Measurements from ENCODE around the gene RNASE2.

RNASE2 gene

GRCh38 chr14:20989471-20989786 is 34.1 kb downstream of the RNASE2 start:
- no peak for TF ChIP-seq CTCF (IDR thresholded peaks at IDR 0.05; ENCODE audit: low read depth, low read length, missing control alignments)
- H3K4me3 ChIP-seq (ENCODE audit: low read depth, low read length) = peak overlapping the region; percentile 42; the same call in 1 of the 2 replicates
- DNase-seq (ENCODE audit: low read depth) = no peak

- peak; percentile 42 for TF ChIP-seq CTCF (IDR thresholded peaks at IDR 0.05; ENCODE audit: low read depth, low read length, missing control alignments)
- peak; percentile 96 for DNase-seq (ENCODE audit: low read depth)
- H3K4me3 ChIP-seq (ENCODE audit: low read depth, low read length) = peak within 1 kb of the TSS; percentile 97
Measured at GRCh38 chr14:20989787-20990600, 34.7 kb downstream of the RNASE2 start, which contains the start of gene METTL17. TSS of gene METTL17 (plus strand) at chr14:20989980. CDS start at chr14:20990003, 23 bp downstream.

GRCh38 chr14:20996521-20996920 is 41.2 kb downstream of the RNASE2 start:
- TF ChIP-seq CTCF (IDR thresholded peaks at IDR 0.05; ENCODE audit: low read depth, low read length, missing control alignments) = no peak
- no peak for DNase-seq (ENCODE audit: low read depth)
- no peak overlapping the region for H3K4me3 ChIP-seq (ENCODE audit: low read depth, low read length)

- no peak overlapping the region for H3K4me3 ChIP-seq (ENCODE audit: low read depth, low read length)
- TF ChIP-seq CTCF (IDR thresholded peaks at IDR 0.05; ENCODE audit: low read depth, low read length, missing control alignments) = no peak
- DNase-seq (ENCODE audit: low read depth) = no peak
Measured at GRCh38 chr14:20997115-20997514, 41.8 kb downstream of the RNASE2 start.

GRCh38 chr14:20997564-20997963 is 42.3 kb downstream of the RNASE2 start:
- H3K4me3 ChIP-seq (ENCODE audit: low read depth, low read length) = no peak overlapping the region
- TF ChIP-seq CTCF (IDR thresholded peaks at IDR 0.05; ENCODE audit: low read depth, low read length, missing control alignments) = no peak
- no peak for DNase-seq (ENCODE audit: low read depth)

- no peak for TF ChIP-seq CTCF (IDR thresholded peaks at IDR 0.05; ENCODE audit: low read depth, low read length, missing control alignments)
- H3K4me3 ChIP-seq (ENCODE audit: low read depth, low read length) = no peak overlapping the region
Measured at GRCh38 chr14:20998139-20998538, 42.9 kb downstream of the RNASE2 start.

More at GRCh38 chr14:20998139-20998538, 42.9 kb downstream of the RNASE2 start:
- DNase-seq (ENCODE audit: low read depth) = no peak

All from GM12864 (cell line).